CD4-positive, alpha-beta T cell (primary cell): ENCODE data around the gene SIRT5. TPM values are rescaled to one million over a fixed set of nuclear protein-coding genes. Genes with fewer than 3 reads are reported as not detected.

ENCODE experiments used
- ATAC-seq: fragments of 200-7000 bp; cut with Tn5 transposase; one replicate; pipeline ENCODE4 v1.10.0; 2022; ENCODE audit warnings: mild to moderate bottlenecking; ENCODE audit not compliant: poor library complexity
- CTCF ChIA-PET: fragments of 350-600 bp; sonication (Branson Sonifier 250); formaldehyde crosslinking; loops from one replicate; lab custom pipeline; 2021; ENCODE audit warnings: antibody characterized with exemption, inconsistent platforms; lab: Charles Lee
- POLR2A ChIA-PET: fragments of 350-600 bp; sonication (Branson Sonifier 250); formaldehyde crosslinking; loops from one replicate; lab custom pipeline; 2021; ENCODE audit warnings: antibody characterized with exemption, inconsistent platforms; lab: Charles Lee
- DNase-seq, 14 experiments: peaks; one replicate each; pipeline ENCODE4 v3.0.0-alpha.2; 2013 to 2020; ENCODE audit warnings: mixed read lengths in 2 of 14
- H3K27ac ChIP-seq, 2 donors: one replicate each; pipeline versions ENCODE4 v1.5.1 to v1.7.0; 2013; ENCODE audit warnings: low read length in 2 of 2, low read depth in 1 of 2, mild to moderate bottlenecking in 1 of 2
- H3K27me3 ChIP-seq, 2 experiments: 1 replicate in 1 of 2; 2 replicates in 1 of 2; pipeline versions ENCODE4 v1.6.1 to v1.7.0; 2013; ENCODE audit warnings: low read length in 2 of 2, control low read depth in 1 of 2, mild to moderate bottlenecking in 1 of 2, moderate library complexity in 1 of 2; ENCODE audit not compliant: insufficient read depth in 2 of 2, control insufficient read depth in 1 of 2
- H3K36me3 ChIP-seq: one replicate; pipeline ENCODE4 v1.6.1; 2013; ENCODE audit warnings: low read length, control low read depth; ENCODE audit not compliant: insufficient read depth
- H3K4me1 ChIP-seq: one replicate; pipeline ENCODE4 v1.6.1; 2013; ENCODE audit warnings: low read length, control low read depth; ENCODE audit not compliant: insufficient read depth
- H3K4me3 ChIP-seq: one replicate; pipeline ENCODE4 v1.5.1; 2013; ENCODE audit warnings: mild to moderate bottlenecking, low read length, moderate library complexity
- H3K9me3 ChIP-seq, 2 experiments: 1 replicate in 1 of 2; 2 replicates in 1 of 2; pipeline versions ENCODE4 v1.6.1 to v1.7.0; 2013; ENCODE audit warnings: low read length in 2 of 2, mild to moderate bottlenecking in 2 of 2, control low read depth in 1 of 2, moderate library complexity in 1 of 2; ENCODE audit not compliant: control insufficient read depth in 1 of 2, insufficient read depth in 1 of 2
- H3K27ac Mint-ChIP-seq: one replicate; pipeline ENCODE4 v1.8.0; 2020; ENCODE audit warnings: mixed read lengths
- H3K27me3 Mint-ChIP-seq: one replicate; pipeline ENCODE4 v1.8.0; 2021; ENCODE audit warnings: mixed read lengths
- H3K36me3 Mint-ChIP-seq: one replicate; pipeline ENCODE4 v1.8.0; 2021; ENCODE audit warnings: low read depth, mixed read lengths
- H3K4me1 Mint-ChIP-seq: one replicate; pipeline ENCODE4 v1.8.0; 2021; ENCODE audit warnings: low read depth, mixed read lengths
- H3K4me3 Mint-ChIP-seq: one replicate; pipeline ENCODE4 v1.8.0; 2020; ENCODE audit warnings: mild to moderate bottlenecking, mixed read lengths
- H3K9me3 Mint-ChIP-seq: one replicate; pipeline ENCODE4 v1.8.0; 2020; ENCODE audit warnings: mixed read lengths
- intact Hi-C, 2 experiments: fragments of 100-400 bp; cut with DNase I in 1 of 2; cut with micrococcal nuclease in 1 of 2; formaldehyde crosslinking; loops; one replicate each; pipeline versions ENCODE4 v1.15.1 to v1.9.0; 2023 to 2025; cut with DNase I, micrococcal nuclease
- total RNA-seq, 174 experiments: library from RNA in 2 of 174; stranded (reverse) in 2 of 174; gene quantifications; one replicate each; pipeline ENCODE4 v1.2.3 and lab custom pipeline; 2021 to 2026
- TF ChIP-seq, protein P1 (sequence below): fragments of 200-600 bp; IDR thresholded peaks from one replicate; pipeline ENCODE4 v1.8.0; 2022; ENCODE audit warnings: antibody characterized with exemption, mild to moderate bottlenecking

The SIRT5 gene
- total RNA-seq, 2 experiments from 2014 or later, result 14.3 to 16.3 TPM

DNA sequence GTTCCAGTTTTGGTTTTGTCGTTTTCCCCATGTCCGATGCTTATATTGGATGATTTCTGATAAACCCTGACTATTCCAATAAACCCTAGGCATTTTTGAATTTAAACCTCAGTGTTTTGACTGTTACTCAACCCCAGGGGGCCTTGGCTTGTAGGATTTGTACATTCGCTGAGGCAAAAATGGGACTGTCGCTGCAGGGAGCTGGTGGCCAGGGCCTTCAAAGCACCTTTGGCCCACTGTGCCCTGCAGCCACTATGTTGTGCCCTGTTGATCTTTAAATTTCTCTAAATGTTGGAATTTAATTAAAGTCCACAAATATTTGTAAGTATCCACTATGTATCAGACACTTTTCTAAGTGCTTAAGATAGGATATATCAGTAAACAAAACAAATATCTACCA, 31.2 kb downstream of the SIRT5 start:
- no peak for ATAC-seq
- no peak for DNase-seq
- ChIA-PET POLR2A (interaction anchor here (1.2 kb wide), 1 partner anchor 10 kb away, joined by 3 read pairs; the partner anchor contains the start of gene NOL7), CTCF (interaction anchor here (0.6 to 1.7 kb wide), 2 partner anchors 9 to 199 kb away, joined by 3 to 7 read pairs; partner anchors contain the start of gene NOL7)
- Histone ChIP-seq H3K27ac (no peak overlapping the region), H3K4me3 (no peak overlapping the region), H3K4me1 (no peaks in the 10 kb centered on the region), H3K27me3 (no peaks in the 10 kb centered on the region), H3K9me3 (no peaks in the 10 kb centered on the region), H3K36me3 (peaks cover 16% of the 10 kb centered on the region)
- TF ChIP-seq, protein P1, sequence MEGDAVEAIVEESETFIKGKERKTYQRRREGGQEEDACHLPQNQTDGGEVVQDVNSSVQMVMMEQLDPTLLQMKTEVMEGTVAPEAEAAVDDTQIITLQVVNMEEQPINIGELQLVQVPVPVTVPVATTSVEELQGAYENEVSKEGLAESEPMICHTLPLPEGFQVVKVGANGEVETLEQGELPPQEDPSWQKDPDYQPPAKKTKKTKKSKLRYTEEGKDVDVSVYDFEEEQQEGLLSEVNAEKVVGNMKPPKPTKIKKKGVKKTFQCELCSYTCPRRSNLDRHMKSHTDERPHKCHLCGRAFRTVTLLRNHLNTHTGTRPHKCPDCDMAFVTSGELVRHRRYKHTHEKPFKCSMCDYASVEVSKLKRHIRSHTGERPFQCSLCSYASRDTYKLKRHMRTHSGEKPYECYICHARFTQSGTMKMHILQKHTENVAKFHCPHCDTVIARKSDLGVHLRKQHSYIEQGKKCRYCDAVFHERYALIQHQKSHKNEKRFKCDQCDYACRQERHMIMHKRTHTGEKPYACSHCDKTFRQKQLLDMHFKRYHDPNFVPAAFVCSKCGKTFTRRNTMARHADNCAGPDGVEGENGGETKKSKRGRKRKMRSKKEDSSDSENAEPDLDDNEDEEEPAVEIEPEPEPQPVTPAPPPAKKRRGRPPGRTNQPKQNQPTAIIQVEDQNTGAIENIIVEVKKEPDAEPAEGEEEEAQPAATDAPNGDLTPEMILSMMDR, result no peak
- Mint-ChIP-seq H3K36me3 (peaks cover 46% of the 10 kb centered on the region), H3K9me3 (no peaks in the 10 kb centered on the region), H3K4me1 (no peaks in the 10 kb centered on the region), H3K27ac (no peak overlapping the region), H3K27me3 (no peaks in the 10 kb centered on the region), H3K4me3 (no peak overlapping the region)
- intact Hi-C loops, result no loop called here

DNA sequence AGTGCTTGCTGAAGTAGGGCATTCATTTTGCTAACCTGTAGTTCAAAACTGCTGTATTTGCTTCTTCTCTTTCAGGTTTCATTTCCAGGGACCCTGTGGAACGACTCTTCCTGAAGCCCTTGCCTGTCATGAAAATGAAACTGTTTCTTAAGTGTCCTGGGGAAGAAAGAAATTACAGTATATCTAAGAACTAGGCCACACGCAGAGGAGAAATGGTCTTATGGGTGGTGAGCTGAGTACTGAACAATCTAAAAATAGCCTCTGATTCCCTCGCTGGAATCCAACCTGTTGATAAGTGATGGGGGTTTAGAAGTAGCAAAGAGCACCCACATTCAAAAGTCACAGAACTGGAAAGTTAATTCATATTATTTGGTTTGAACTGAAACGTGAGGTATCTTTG, 37.3 kb downstream of the SIRT5 start:
- H3K4me1 ChIP-seq, result peaks cover 19% of the 10 kb centered on the region
- ChIA-PET POLR2A (no interaction called here), CTCF (no interaction called here)
- H3K27me3 Mint-ChIP-seq, result no peaks in the 10 kb centered on the region
- intact Hi-C loops, result loop anchor here in 1 of 2 experiments (5.0 to 10.0 kb wide), 4 partner anchors 154 to 503 kb away; partner anchors contain the start of genes CD83, MCUR1 and TBC1D7
- H3K9me3 ChIP-seq, result no peaks in the 10 kb centered on the region
- no peak overlapping the region for H3K4me3 ChIP-seq
- ATAC-seq, result no peak
- peak overlapping the region; percentile 43 for H3K27ac Mint-ChIP-seq
- H3K4me1 Mint-ChIP-seq, result peaks cover 38% of the 10 kb centered on the region
- DNase-seq, result peak in 1 of 14 experiments; percentile 10
- peaks cover 2% of the 10 kb centered on the region for H3K36me3 ChIP-seq
- no peaks in the 10 kb centered on the region for H3K27me3 ChIP-seq
- H3K9me3 Mint-ChIP-seq, result no peaks in the 10 kb centered on the region
- peak overlapping the region; percentile 26 for H3K4me3 Mint-ChIP-seq
- H3K27ac ChIP-seq, result no peak overlapping the region
- H3K36me3 Mint-ChIP-seq, result peaks cover 23% of the 10 kb centered on the region
- TF ChIP-seq, protein P1, result no peak

DNA sequence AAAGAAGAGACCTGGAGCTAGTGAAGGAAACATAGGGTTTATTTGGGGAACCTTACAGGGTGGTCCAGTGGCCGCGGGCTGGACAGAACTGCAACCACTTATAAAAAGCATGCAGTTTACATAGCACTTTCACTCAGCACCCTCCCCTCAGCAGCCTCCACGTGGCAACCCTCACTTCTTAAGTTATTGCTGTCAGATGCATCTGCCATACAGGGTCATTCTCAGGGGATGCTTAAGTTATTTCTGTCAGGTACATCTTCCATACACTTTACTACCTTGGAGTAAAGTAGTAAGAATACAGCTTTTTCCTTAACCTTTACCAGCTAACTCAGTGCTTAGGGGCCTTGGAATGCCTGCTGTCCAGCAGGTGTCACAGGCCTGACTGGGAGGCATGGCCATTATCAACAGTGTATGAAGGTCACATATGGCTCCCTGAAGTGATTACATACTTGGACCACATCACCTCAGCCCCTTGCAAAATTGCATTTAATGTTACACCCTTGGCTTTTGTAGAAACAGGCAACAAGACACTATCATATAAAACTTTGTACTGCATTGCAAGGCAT, 38.7 kb downstream of the SIRT5 start:
- Histone ChIP-seq H3K4me3 (no peak overlapping the region), H3K36me3 (peaks cover 14% of the 10 kb centered on the region), H3K9me3 (no peaks in the 10 kb centered on the region), H3K27ac (no peak overlapping the region), H3K4me1 (peaks cover 26% of the 10 kb centered on the region), H3K27me3 (no peaks in the 10 kb centered on the region)
- H3K27me3 Mint-ChIP-seq, result no peaks in the 10 kb centered on the region
- DNase-seq (no peak), ATAC-seq (no peak)
- peaks cover 50% of the 10 kb centered on the region for H3K4me1 Mint-ChIP-seq
- ChIA-PET POLR2A (interaction anchor here (1.0 to 4.0 kb wide), 2 partner anchors 38 to 39 kb away, joined by 6 to 102 read pairs; partner anchors contain the start of gene SIRT5), CTCF (interaction anchor here (5.1 kb wide), 1 partner anchor 38 kb away, joined by 59 read pairs; the partner anchor contains the start of gene SIRT5)
- H3K27ac Mint-ChIP-seq, result peak overlapping the region; percentile 93
- no peaks in the 10 kb centered on the region for H3K9me3 Mint-ChIP-seq
- intact Hi-C loops, result loop anchor here in 1 of 2 experiments (5.0 to 10.0 kb wide), 4 partner anchors 156 to 502 kb away; partner anchors contain the start of genes CD83, MCUR1 and TBC1D7
- TF ChIP-seq, protein P1, result no peak
- peaks cover 36% of the 10 kb centered on the region for H3K36me3 Mint-ChIP-seq
- H3K4me3 Mint-ChIP-seq, result peak overlapping the region; percentile 94
